Measurements from ENCODE around the gene PTH2. TPM values are rescaled to one million over a fixed set of nuclear protein-coding genes. Genes with fewer than 3 reads are reported as not detected.

Gene PTH2
- not detected for total RNA-seq

DNA sequence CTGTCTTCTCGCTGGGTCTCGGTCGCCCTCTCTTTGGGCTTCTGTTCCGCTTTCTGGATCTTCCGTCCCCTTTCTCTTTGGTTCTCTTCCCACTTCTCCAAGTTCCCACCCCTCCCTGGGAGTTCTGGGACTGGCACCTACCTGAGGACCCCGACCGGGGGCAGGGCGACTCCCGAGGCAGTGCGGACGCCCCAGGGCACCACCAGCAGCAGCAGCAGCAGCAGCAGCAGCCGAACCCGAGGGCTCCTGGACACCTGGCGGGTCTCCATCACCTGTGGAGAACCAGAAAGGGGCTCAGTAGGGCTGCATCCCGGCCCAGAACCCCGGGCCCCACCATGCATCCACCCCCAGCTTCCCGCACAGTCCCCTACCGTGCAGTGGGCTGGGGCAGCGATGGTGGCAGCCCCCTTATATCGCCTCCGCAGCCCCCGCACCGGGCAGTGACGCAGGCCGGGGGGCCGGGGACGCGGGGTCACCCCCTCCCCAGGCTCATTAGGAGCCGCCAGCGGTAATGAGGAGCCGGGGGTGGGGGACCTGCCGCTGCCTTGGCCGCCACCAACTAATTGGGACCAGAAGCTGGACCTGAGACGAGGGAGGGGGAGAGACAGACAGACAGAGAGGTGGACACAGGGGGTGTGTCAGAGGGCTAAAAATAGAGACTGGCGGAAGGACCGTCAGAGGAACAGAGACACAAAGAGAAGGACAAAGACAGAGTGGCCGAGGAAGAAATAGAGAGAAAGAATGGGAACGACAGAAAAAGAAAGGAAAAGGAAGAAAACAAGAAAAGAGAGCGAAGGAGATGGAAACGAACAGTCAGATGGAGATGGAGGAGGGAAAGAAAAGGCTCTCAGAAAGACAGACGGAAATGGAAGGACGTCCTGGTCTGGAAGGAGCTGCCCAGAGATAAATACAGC is at the start of gene PTH2:
PTH2 (minus strand) TSS at position 371 of the 914 bp plus-strand sequence; CDS start at position 269, 102 bp downstream.
- Histone ChIP-seq H3K9me3 (no peaks in the 10 kb centered on the region), H3K27me3 (replicated peaks; ENCODE audit: insufficient read depth) (peaks cover 59% of the 10 kb centered on the region), H3K4me3 (peak within 1 kb of the TSS; percentile 45), H3K36me3 (no peaks in the 10 kb centered on the region), H3K27ac (no peak within 1 kb of the TSS), H3K4me1 (ENCODE audit: control insufficient read depth in 1 of 2, low read depth in 2 of 2) (peaks cover 12 to 35% of the 10 kb centered on the region in 2 donors)
- TF ChIP-seq, protein P1, sequence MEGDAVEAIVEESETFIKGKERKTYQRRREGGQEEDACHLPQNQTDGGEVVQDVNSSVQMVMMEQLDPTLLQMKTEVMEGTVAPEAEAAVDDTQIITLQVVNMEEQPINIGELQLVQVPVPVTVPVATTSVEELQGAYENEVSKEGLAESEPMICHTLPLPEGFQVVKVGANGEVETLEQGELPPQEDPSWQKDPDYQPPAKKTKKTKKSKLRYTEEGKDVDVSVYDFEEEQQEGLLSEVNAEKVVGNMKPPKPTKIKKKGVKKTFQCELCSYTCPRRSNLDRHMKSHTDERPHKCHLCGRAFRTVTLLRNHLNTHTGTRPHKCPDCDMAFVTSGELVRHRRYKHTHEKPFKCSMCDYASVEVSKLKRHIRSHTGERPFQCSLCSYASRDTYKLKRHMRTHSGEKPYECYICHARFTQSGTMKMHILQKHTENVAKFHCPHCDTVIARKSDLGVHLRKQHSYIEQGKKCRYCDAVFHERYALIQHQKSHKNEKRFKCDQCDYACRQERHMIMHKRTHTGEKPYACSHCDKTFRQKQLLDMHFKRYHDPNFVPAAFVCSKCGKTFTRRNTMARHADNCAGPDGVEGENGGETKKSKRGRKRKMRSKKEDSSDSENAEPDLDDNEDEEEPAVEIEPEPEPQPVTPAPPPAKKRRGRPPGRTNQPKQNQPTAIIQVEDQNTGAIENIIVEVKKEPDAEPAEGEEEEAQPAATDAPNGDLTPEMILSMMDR (IDR thresholded peaks at IDR 0.05) = no peak
- ATAC-seq (ENCODE audit: insufficient number of reproducible peaks, low FRiP score, low read depth) (no peak), DNase-seq (ENCODE audit: low spot score) (no peak)

DNA sequence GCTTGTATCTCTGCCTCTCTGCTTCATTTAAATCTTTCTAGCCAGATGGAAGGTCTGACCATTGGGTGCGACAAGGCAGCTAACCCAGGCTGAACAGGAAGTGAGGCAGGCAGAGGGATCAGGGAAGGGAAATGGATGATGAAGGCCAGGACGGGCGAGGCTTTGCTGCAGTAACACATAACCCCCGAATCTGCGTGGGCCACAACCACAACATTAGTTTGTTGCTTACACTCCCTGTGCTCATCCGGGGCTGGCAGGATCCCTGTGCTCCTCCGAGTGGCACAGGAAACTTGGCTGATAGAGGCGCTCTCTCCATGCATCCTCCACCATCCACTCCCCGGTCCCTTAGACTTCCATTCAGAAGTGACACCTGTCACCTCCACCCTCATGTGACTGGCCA is 49.7 kb upstream of the PTH2 start:
- TF ChIP-seq, protein P1 (IDR thresholded peaks at IDR 0.05) = no peak
- no peak for ATAC-seq (ENCODE audit: insufficient number of reproducible peaks, low FRiP score, low read depth)
- peaks cover 4 to 24% of the 10 kb centered on the region in 2 donors for H3K4me1 ChIP-seq (ENCODE audit: control insufficient read depth in 1 of 2, low read depth in 2 of 2)

DNA sequence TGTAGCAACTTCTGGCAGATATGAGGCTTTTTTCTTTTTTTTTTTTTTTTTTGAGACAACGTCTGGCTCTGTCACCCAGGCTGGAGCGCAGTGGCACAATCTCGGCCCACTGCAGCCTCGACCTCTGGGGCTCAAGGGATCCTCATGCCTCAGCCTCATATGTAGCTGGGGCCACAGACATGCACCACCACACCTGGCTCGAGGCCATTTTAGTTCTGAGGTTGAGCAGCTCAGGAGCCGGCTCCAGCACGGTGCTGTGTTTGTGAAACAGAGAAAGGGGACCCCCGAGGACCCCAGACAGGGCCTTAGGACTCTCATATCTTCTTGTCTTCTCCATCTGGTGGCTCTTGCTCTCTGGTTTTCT is 47.4 kb upstream of the PTH2 start:
- no peak overlapping the region for H3K27ac ChIP-seq
- H3K9me3 ChIP-seq = no peaks in the 10 kb centered on the region
- ATAC-seq (ENCODE audit: insufficient number of reproducible peaks, low FRiP score, low read depth) (no peak), DNase-seq (ENCODE audit: low spot score) (no peak)
- TF ChIP-seq, protein P1 (IDR thresholded peaks at IDR 0.05) = no peak
- H3K4me3 ChIP-seq = no peak overlapping the region
- peaks cover 4 to 16% of the 10 kb centered on the region in 2 donors for H3K4me1 ChIP-seq (ENCODE audit: control insufficient read depth in 1 of 2, low read depth in 2 of 2)
- H3K27me3 ChIP-seq (replicated peaks; ENCODE audit: insufficient read depth) = no peaks in the 10 kb centered on the region
- no peaks in the 10 kb centered on the region for H3K36me3 ChIP-seq

More for the DNA sequence above, 49.7 kb upstream of the PTH2 start:
- H3K27me3 ChIP-seq (replicated peaks; ENCODE audit: insufficient read depth) = no peaks in the 10 kb centered on the region
- no peak overlapping the region for H3K27ac ChIP-seq
- DNase-seq (ENCODE audit: low spot score) = no peak
- H3K9me3 ChIP-seq = no peaks in the 10 kb centered on the region
- H3K36me3 ChIP-seq = no peaks in the 10 kb centered on the region
- H3K4me3 ChIP-seq = peak overlapping the region; percentile 92

GRCh38 chr19:49469828-49470614 is 46.8 kb upstream of the PTH2 start:
- no peak for DNase-seq (ENCODE audit: low spot score)
- Histone ChIP-seq H3K27ac (no peak overlapping the region), H3K4me3 (no peak overlapping the region), H3K9me3 (no peaks in the 10 kb centered on the region), H3K36me3 (no peaks in the 10 kb centered on the region), H3K27me3 (replicated peaks; ENCODE audit: insufficient read depth) (no peaks in the 10 kb centered on the region), H3K4me1 (ENCODE audit: control insufficient read depth in 1 of 2, low read depth in 2 of 2) (peaks cover 4 to 14% of the 10 kb centered on the region in 2 donors)
- TF ChIP-seq, protein P1 (IDR thresholded peaks at IDR 0.05) = no peak
- ATAC-seq (ENCODE audit: insufficient number of reproducible peaks, low FRiP score, low read depth) = no peak

Data from thoracic aorta (tissue), 2 donors.